Measurements from ENCODE around the gene TBCB.
"Not testable (repeated sequence)": the region's sequence is repeated elsewhere in the genome, so short reads cannot be mapped to it uniquely, and the experiment has no call there.

The TBCB gene

GRCh38 chr19:36115453-36116343 lies at the start of gene TBCB:
Gene TBCB, plus strand, starts transcription at chr19:36115468. Its CDS starts 93 bp downstream, at chr19:36115561.
- peak; percentile 96 for DNase-seq

- no peak for DNase-seq
These were observed 47.6 kb upstream of the TBCB start for GRCh38 chr19:36067681-36068080.

GRCh38 chr19:36068810-36069499 lies 46.3 kb upstream of the TBCB start:
- not testable (repeated sequence) for DNase-seq

GRCh38 chr19:36072081-36072480 lies 43.2 kb upstream of the TBCB start:
- no peak for DNase-seq

- DNase-seq = no peak
These were observed 42.0 kb upstream of the TBCB start for GRCh38 chr19:36073121-36073876.

- DNase-seq = no peak
These were observed 35.8 kb upstream of the TBCB start for GRCh38 chr19:36079389-36079945.

GRCh38 chr19:36081385-36081784 lies 33.9 kb upstream of the TBCB start:
- DNase-seq = no peak

- no peak for DNase-seq
These were observed 33.4 kb upstream of the TBCB start for GRCh38 chr19:36081894-36082293.

- no peak for DNase-seq
These were observed 32.4 kb upstream of the TBCB start for GRCh38 chr19:36082916-36083315.

GRCh38 chr19:36084231-36085009 lies 30.8 kb upstream of the TBCB start:
- DNase-seq = no peak

- no peak for DNase-seq
These were observed 28.9 kb upstream of the TBCB start for GRCh38 chr19:36086326-36086725.

- no peak for DNase-seq
These were observed 25.4 kb upstream of the TBCB start for GRCh38 chr19:36089847-36090246.

GRCh38 chr19:36090910-36091695 lies 24.2 kb upstream of the TBCB start:
- DNase-seq = no peak

GRCh38 chr19:36092566-36092965 lies 22.7 kb upstream of the TBCB start:
- DNase-seq = no peak

- no peak for DNase-seq
These were observed 22.1 kb upstream of the TBCB start for GRCh38 chr19:36093146-36093662.

GRCh38 chr19:36093687-36094086 lies 21.6 kb upstream of the TBCB start:
- no peak for DNase-seq

- DNase-seq = no peak
These were observed 18.2 kb upstream of the TBCB start for GRCh38 chr19:36097036-36097435.

GRCh38 chr19:36099166-36099785 lies 16.0 kb upstream of the TBCB start:
- DNase-seq = no peak

- no peak for DNase-seq
These were observed 14.8 kb upstream of the TBCB start for GRCh38 chr19:36100476-36100875.

GRCh38 chr19:36101550-36102327 lies 13.5 kb upstream of the TBCB start:
- no peak for DNase-seq
